ENCODE data around the gene NET1. TPM values are rescaled to one million over a fixed set of nuclear protein-coding genes. Genes with fewer than 3 reads are reported as not detected.

Gene NET1
- total and polyA plus RNA-seq, 10 donors: 4.6 to 19.5 (median 11.1) TPM

DNA sequence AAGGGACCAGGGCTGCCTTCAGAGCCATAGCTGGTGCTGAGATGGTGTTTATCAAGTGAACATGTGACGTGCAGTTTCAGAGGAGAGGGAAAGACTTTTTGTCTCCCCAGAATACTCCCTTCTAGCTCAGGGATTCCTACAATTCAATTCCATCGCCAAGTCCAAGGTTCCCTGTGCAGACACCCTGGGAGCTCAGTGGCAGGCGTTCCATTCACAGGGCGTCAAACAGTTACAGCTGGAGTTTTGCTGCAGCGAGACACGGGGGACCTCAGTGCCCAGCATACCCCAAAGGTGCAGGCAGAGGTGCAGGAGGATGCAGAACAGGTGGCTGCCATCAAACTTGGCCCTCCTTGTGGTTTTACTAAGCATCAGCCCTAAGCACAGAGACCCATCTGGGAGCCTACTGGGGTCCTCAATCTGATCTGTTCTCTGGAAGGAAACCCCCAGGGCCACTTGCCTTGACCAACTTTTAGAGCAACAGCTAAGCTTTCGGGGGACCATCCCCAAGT lies 87.9 kb downstream of the NET1 start:
- no peak for TF ChIP-seq POLR2A (IDR thresholded peaks at IDR 0.05)
- TF ChIP-seq POLR2AphosphoS5 (IDR thresholded peaks at IDR 0.05): no peak
- TF ChIP-seq, protein P1, sequence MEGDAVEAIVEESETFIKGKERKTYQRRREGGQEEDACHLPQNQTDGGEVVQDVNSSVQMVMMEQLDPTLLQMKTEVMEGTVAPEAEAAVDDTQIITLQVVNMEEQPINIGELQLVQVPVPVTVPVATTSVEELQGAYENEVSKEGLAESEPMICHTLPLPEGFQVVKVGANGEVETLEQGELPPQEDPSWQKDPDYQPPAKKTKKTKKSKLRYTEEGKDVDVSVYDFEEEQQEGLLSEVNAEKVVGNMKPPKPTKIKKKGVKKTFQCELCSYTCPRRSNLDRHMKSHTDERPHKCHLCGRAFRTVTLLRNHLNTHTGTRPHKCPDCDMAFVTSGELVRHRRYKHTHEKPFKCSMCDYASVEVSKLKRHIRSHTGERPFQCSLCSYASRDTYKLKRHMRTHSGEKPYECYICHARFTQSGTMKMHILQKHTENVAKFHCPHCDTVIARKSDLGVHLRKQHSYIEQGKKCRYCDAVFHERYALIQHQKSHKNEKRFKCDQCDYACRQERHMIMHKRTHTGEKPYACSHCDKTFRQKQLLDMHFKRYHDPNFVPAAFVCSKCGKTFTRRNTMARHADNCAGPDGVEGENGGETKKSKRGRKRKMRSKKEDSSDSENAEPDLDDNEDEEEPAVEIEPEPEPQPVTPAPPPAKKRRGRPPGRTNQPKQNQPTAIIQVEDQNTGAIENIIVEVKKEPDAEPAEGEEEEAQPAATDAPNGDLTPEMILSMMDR (IDR thresholded peaks at IDR 0.05 in 8 of 11, conservative IDR thresholded peaks at IDR 0.05 in 3 of 11): no peak
- WGBS, 5 donors: 88 to 91% (median 89%) methylated on average over 7 of the region's 7 CpGs

DNA sequence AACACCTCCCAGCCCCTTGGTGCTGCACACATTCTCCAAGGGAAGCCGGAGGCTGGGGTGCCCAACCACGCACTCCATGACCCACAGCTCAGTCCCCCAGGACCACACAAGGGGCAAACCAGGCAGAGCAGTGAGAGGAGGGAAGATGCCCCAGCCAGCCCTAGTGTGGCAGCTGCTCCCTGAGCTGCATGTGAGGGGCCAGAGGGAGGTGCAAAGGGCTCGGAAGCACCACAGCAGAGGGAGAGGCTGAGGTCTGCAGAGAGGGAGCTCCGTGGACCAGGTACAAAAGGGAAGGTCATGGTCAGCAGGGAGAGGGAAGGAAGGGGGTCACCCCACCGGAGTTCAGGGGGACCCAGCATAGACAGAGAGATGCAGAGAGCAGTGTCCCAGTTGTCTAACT lies 88.6 kb downstream of the NET1 start:
- H3K36me3 ChIP-seq: no peaks in the 10 kb centered on the region
- no peaks in the 10 kb centered on the region for H3K9me3 ChIP-seq
- H3K27me3 ChIP-seq (replicated peaks in 1 of 7): peaks cover 0 to 19% (median 0%) of the 10 kb centered on the region in 7 donors
- H3K4me1 ChIP-seq: peaks cover 0 to 5% (median 0%) of the 10 kb centered on the region in 6 donors
- H3K27ac ChIP-seq: no peak overlapping the region
- TF ChIP-seq POLR2AphosphoS5 (IDR thresholded peaks at IDR 0.05) (no peak), POLR2A (IDR thresholded peaks at IDR 0.05) (no peak)
- TF ChIP-seq, protein P1 (IDR thresholded peaks at IDR 0.05 in 8 of 11, conservative IDR thresholded peaks at IDR 0.05 in 3 of 11): no peak
- DNase-seq: no peak
- WGBS, 5 donors: 77 to 87% (median 78%) methylated on average over 5 of the region's 5 CpGs
- intact Hi-C loops (cut with DNase I; ENCODE audit: low total_unique reads): no loop called here
- no peak overlapping the region for H3K4me3 ChIP-seq

More for the DNA sequence above, 87.9 kb downstream of the NET1 start:
- Histone ChIP-seq H3K36me3 (no peaks in the 10 kb centered on the region), H3K9me3 (no peaks in the 10 kb centered on the region), H3K27me3 (replicated peaks in 1 of 7) (peaks cover 0 to 18% (median 0%) of the 10 kb centered on the region in 7 donors), H3K4me1 (peaks cover 0 to 5% (median 0%) of the 10 kb centered on the region in 6 donors), H3K27ac (no peak overlapping the region), H3K4me3 (no peak overlapping the region)
- intact Hi-C loops (cut with DNase I; ENCODE audit: low total_unique reads): no loop called here
- no peak for DNase-seq

DNA sequence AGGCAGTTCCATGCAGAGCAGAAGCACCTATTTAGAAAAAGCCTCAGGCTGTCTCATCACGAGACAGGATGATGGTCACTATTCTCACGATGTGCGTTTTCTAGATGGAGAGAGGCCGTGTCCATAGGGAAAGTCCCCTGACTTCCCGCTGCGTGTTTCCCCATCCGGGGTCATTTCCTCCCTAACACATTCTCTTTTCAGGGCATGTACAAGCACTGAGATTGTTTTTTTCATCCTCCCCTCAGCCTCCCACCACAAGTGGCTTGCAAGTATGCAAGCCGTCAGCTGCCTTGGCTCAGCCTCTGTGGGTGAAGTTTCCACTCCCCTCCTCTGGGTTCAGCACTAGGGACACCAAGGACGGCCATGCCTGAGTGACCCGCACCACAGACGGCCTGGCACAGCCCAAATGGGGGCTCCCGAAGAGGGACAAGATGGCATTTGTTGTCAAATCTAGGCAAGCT lies 89.7 kb downstream of the NET1 start:
- TF ChIP-seq POLR2A (IDR thresholded peaks at IDR 0.05) (no peak), POLR2AphosphoS5 (IDR thresholded peaks at IDR 0.05) (peak in 1 of 3 donors; percentile 20)
- TF ChIP-seq, protein P1 (IDR thresholded peaks at IDR 0.05 in 8 of 11, conservative IDR thresholded peaks at IDR 0.05 in 3 of 11): no peak
- no peaks in the 10 kb centered on the region for H3K9me3 ChIP-seq
- no peak for DNase-seq
- H3K27me3 ChIP-seq (replicated peaks in 1 of 7): peaks cover 0 to 23% (median 0%) of the 10 kb centered on the region in 7 donors
- intact Hi-C loops (cut with DNase I; ENCODE audit: low total_unique reads): no loop called here
- 50 to 68% (median 59%) methylated on average over 11 to 12 of the region's 12 CpGs for WGBS, 5 donors
- no peak overlapping the region for H3K4me3 ChIP-seq
- no peak overlapping the region for H3K27ac ChIP-seq
- H3K4me1 ChIP-seq: peaks cover 0 to 5% (median 0%) of the 10 kb centered on the region in 6 donors
- no peaks in the 10 kb centered on the region for H3K36me3 ChIP-seq

DNA sequence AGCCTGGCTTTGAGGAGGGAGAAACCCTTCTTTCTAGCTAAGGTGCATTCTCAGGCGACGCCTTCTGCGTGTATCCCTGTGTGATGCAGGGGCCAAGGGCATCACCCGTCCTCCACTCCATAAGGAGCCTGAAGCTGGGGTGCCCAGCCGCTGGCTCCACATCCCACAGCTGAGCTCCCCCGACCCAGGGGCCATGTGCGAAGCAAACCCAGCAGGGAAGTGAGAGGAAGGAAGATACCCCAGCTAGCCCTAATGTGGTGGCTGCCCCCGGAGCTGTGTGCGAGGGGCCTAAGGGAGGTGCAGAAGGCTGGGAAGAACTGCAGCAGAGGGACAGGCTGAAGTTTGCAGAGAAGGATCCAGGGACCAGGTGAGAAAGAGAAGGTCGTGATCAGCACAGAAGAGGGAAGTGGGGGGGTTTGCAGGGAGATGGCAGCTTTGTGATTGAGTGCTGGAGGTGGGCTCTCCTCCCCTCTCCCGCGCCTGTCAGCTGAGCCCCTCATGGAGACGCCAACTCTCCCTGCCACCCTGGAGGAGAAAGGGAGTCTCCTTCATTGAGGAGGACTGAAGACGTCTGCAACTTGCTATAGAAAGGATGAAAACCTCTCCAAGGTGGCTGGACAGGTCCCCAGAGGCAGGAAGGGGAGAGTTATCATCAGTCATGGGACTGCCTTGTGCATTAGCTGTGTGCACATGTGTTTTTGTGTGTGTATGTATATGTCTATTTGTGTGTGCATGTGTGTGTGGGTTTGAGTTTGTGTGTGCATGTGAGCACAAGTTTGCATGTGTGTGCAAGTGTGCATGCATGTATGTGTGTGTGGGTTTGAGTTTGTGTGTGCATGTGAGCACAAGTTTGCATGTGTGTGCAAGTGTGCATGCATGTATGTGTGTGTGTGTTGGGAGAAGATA lies 90.5 kb downstream of the NET1 start:
- Histone ChIP-seq H3K27ac (no peak overlapping the region), H3K4me3 (no peak overlapping the region), H3K27me3 (replicated peaks in 1 of 7) (peaks cover 0 to 28% (median 0%) of the 10 kb centered on the region in 7 donors), H3K9me3 (no peaks in the 10 kb centered on the region), H3K4me1 (peaks cover 0 to 5% (median 0%) of the 10 kb centered on the region in 6 donors), H3K36me3 (no peaks in the 10 kb centered on the region)
- DNase-seq: no peak
- intact Hi-C loops (cut with DNase I; ENCODE audit: low total_unique reads): no loop called here
- TF ChIP-seq, protein P1 (IDR thresholded peaks at IDR 0.05 in 8 of 11, conservative IDR thresholded peaks at IDR 0.05 in 3 of 11): no peak
- no peak for TF ChIP-seq POLR2AphosphoS5 (IDR thresholded peaks at IDR 0.05)
- TF ChIP-seq POLR2A (IDR thresholded peaks at IDR 0.05): no peak
- whole genome bisulfite sequencing, 5 donors: 75 to 79% (median 77%) methylated on average over 9 to 14 of the region's 14 CpGs
